HG03280 (cell line): ENCODE results near the gene CEACAM21.

Experiments
- ATAC-seq: cut with Tn5 transposase; IDR thresholded peaks from one replicate; pipeline ENCODE4 v1.9.1; 2021; ENCODE audit warnings: mild to moderate bottlenecking, moderate library complexity; ENCODE audit not compliant: unreplicated experiment

Gene CEACAM21

GRCh38 chr19:41616792-41617621, 41.0 kb downstream of the CEACAM21 start:
- no peak for ATAC-seq

GRCh38 chr19:41617941-41618730, 42.2 kb downstream of the CEACAM21 start:
- ATAC-seq: no peak

- ATAC-seq: no peak
Observed at GRCh38 chr19:41619018-41619556, 43.1 kb downstream of the CEACAM21 start.

- no peak for ATAC-seq
Observed at GRCh38 chr19:41620171-41620570, 44.2 kb downstream of the CEACAM21 start.

GRCh38 chr19:41621226-41621625, 45.3 kb downstream of the CEACAM21 start:
- ATAC-seq: no peak

GRCh38 chr19:41621654-41622053, 45.7 kb downstream of the CEACAM21 start:
- ATAC-seq: no peak

- no peak for ATAC-seq
Observed at GRCh38 chr19:41623360-41623759, 47.4 kb downstream of the CEACAM21 start.

GRCh38 chr19:41624515-41624914, 48.5 kb downstream of the CEACAM21 start:
- no peak for ATAC-seq

GRCh38 chr19:41624937-41625336, 49.0 kb downstream of the CEACAM21 start:
- no peak for ATAC-seq

GRCh38 chr19:41626278-41626677, 50.3 kb downstream of the CEACAM21 start:
- ATAC-seq: no peak

- ATAC-seq: no peak
Observed at GRCh38 chr19:41626877-41627276, 50.9 kb downstream of the CEACAM21 start, which contains the start of gene CEACAM4. TSS of gene CEACAM4 (minus strand) at chr19:41627074. CDS start at chr19:41626963, 111 bp downstream.

- no peak for ATAC-seq
Observed at GRCh38 chr19:41627966-41628675, 52.2 kb downstream of the CEACAM21 start.
